ENCODE measurements around the gene FBXO36. TPM values are rescaled to one million over a fixed set of nuclear protein-coding genes. Genes with fewer than 3 reads are reported as not detected.
A peak's percentile ranks its signal among the peaks of the same experiment; 100 is the strongest.

Gene FBXO36
- total RNA-seq, 1 experiment from 2014 or later = 3.0 TPM

DNA sequence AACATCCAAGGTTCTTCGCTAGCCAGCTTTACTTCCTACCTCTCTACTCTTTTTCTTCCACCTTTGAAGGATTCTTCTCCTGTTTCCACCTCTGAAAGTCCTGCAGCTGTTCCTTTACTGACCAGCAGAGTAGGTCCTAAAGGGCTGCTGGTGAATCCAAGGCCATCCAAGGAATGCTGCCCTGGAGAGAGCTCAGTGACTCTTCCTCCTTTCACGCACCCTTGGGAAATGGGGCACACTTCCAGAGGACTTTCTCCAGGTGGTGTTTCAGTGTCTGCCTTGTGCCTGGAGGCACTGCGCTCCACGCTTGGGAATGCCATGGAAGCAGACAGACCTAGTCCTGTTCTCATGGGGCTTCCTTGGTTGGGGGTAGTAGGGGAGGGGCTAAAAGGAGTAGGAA, 101.0 kb downstream of the FBXO36 start:
- Histone ChIP-seq H3K4ac (ENCODE audit: low read depth, low read length) (no peak overlapping the region), H4K91ac (ENCODE audit: insufficient read length, low read depth, low read length) (no peak overlapping the region), H4K20me1 (ENCODE audit: control insufficient read depth, insufficient read depth, insufficient read length) (no peaks in the 10 kb centered on the region), H3K9me3 (ENCODE audit: control insufficient read depth, low read depth, low read length) (no peaks in the 10 kb centered on the region), H3K23me2 (ENCODE audit: insufficient read length, low read depth, low read length, poor library complexity, severe bottlenecking) (no peaks in the 10 kb centered on the region), H3K18ac (ENCODE audit: insufficient read length, low read depth, low read length) (no peak overlapping the region), H4K8ac (replicated peaks; ENCODE audit: insufficient read length, low read depth, low read length) (no peak overlapping the region), H3K14ac (ENCODE audit: insufficient read depth, low read length) (no peak overlapping the region; the same call in 1 of the 2 replicates), H3K79me2 (ENCODE audit: insufficient read depth, low read length) (no peaks in the 10 kb centered on the region), H3K4me1 (ENCODE audit: insufficient read depth, low read length) (no peaks in the 10 kb centered on the region), H2BK5ac (ENCODE audit: insufficient read length, low read length) (no peak overlapping the region), H2BK12ac (ENCODE audit: insufficient read length, low read depth, low read length) (no peak overlapping the region), H3K9ac (ENCODE audit: extremely low read depth, insufficient read length, low read length) (no peak overlapping the region), H3K23ac (ENCODE audit: insufficient read length, low read depth, low read length) (no peak overlapping the region), H3K27me3 (ENCODE audit: insufficient read depth, low read length) (no peaks in the 10 kb centered on the region), H2BK120ac (ENCODE audit: low read depth, low read length, poor library complexity, severe bottlenecking) (no peak overlapping the region), H3K27ac (ENCODE audit: insufficient read length, low read depth, low read length) (no peak overlapping the region), H3K4me2 (ENCODE audit: insufficient read depth, insufficient read length, low read length) (no peak overlapping the region), H3T11ph (ENCODE audit: low read length) (no peak overlapping the region), H2AFZ (ENCODE audit: low read length) (no peak overlapping the region), H2AK5ac (ENCODE audit: insufficient read length, low read length) (no peak overlapping the region), H3K56ac (ENCODE audit: insufficient read length, low read depth, low read length) (no peak overlapping the region), H2BK20ac (ENCODE audit: low read depth, low read length, poor library complexity, severe bottlenecking) (no peak overlapping the region), H4K5ac (ENCODE audit: insufficient read length, low read depth, low read length) (peak overlapping the region; percentile 78), H3K79me1 (ENCODE audit: insufficient read depth, low read depth, low read length, poor library complexity, severe bottlenecking) (no peaks in the 10 kb centered on the region), H2BK15ac (ENCODE audit: low read depth, low read length) (no peak overlapping the region)
- WGBS (ENCODE audit: extremely low coverage, insufficient read length, low lambda C conversion rate) = no CpG with 5 or more reads among the region's 4 CpGs
- no peaks in the 10 kb centered on the region for H3K36me3 Mint-ChIP-seq (ENCODE audit: insufficient read depth in 1 of 3, low read depth in 3 of 3)
- TF ChIP-seq CTCF (conservative IDR thresholded peaks at IDR 0.05) = 0 out of 3 replicates have a peak, but pooled peaks have one; percentile 19
- peak; percentile 35 for DNase-seq
- no peaks in the 10 kb centered on the region; a peak in 1 of 5 replicates for H3K9me3 Mint-ChIP-seq
- H3K4me1 Mint-ChIP-seq = no peaks in the 10 kb centered on the region
- H3K4me3 Mint-ChIP-seq = no peak overlapping the region
- H3K27me3 Mint-ChIP-seq (ENCODE audit: low read depth) = no peaks in the 10 kb centered on the region
- H3K27ac Mint-ChIP-seq = 0 out of 7 replicates have a peak overlapping the region, but pooled peaks of 1 of the 3 experiments have one; percentile 68

Measured in H9 (cell line).